Tibial nerve (tissue), 4 donors: ENCODE measurements around the gene TSEN34.

ENCODE experiments used
- CTCF ChIP-seq, 5 experiments: fragments of 200-600 bp in 3 of 5; fragments of 450-650 bp in 2 of 5; sonication (generic) in 3 of 5; IDR thresholded peaks; one replicate each; pipeline ENCODE4 v1.5.1; 2016 to 2019; ENCODE audit warnings: antibody characterized with exemption in 5 of 5, mild to moderate bottlenecking in 3 of 5, moderate library complexity in 2 of 5
- EP300 ChIP-seq, 2 donors: sonication (generic); formaldehyde crosslinking; IDR thresholded peaks; one replicate each; pipeline ENCODE4 v1.6.1; 2017; ENCODE audit warnings: antibody characterized with exemption in 2 of 2, mild to moderate bottlenecking in 1 of 2
- POLR2A ChIP-seq, 2 donors: fragments of 450-650 bp; IDR thresholded peaks; one replicate each; pipeline ENCODE4 v1.6.1; 2017; ENCODE audit warnings: antibody characterized with exemption in 2 of 2, mild to moderate bottlenecking in 2 of 2, moderate library complexity in 2 of 2

GRCh38 chr19:54178581-54179261 is 12.4 kb upstream of the TSEN34 start:
- no peak for TF ChIP-seq CTCF (IDR thresholded peaks at IDR 0.05)
- TF ChIP-seq POLR2A (IDR thresholded peaks at IDR 0.05): no peak
- no peak for TF ChIP-seq EP300 (IDR thresholded peaks at IDR 0.05)
